HG02623 (cell line): Measurements from ENCODE around the gene RPGR.

Experiments
- ATAC-seq: cut with Tn5 transposase; IDR thresholded peaks from one replicate; pipeline ENCODE4 v1.9.1; 2021; ENCODE audit warnings: moderate library complexity; ENCODE audit not compliant: unreplicated experiment

RPGR gene

DNA sequence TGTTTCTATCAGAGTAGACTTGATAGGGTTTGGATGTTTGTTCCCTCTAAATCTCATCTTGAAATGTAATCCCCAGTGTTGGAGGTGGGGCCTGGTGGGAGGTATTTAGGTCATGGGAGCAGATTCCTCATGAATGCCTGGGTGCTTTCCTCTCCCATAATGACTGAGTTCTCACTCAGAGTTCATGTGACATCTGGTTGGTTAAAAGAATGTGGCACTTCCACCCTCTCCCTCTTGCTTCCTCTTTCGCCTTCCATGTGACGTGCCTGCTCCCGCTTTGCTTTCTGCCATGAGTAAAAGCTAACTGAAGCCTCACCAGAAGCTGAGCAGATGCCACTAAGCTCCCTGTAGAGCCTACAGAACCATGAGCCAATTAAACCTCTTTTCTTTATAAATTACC, 59.3 kb downstream of the RPGR start:
- ATAC-seq, result no peak

- no peak for ATAC-seq
These were observed 64.3 kb downstream of the RPGR start for GRCh38 chrX:38262715-38263620.

- ATAC-seq, result no peak
These were observed 67.1 kb downstream of the RPGR start for GRCh38 chrX:38260231-38260630.

DNA sequence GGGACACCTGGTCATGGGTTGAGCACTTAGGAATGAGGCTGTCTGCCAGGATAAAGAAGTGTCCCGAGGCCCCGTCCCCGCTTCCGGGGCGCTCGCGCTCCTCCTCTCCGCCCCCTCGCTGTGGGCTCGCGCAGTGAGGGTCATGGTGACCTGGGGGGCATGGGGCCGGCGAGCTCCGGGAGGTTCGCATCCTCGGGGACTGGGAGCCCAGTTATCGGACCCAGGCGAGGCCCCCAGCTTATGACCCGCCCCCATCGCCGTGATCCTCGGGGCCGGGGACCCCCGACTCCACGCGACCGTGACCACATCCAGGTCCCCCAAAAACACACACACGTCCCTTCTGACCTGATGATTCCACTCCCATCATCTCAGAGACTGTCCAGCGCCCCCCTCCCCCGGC, 71.3 kb downstream of the RPGR start:
- no peak for ATAC-seq

- ATAC-seq, result no peak
These were observed 77.3 kb downstream of the RPGR start for GRCh38 chrX:38249965-38250364.

DNA sequence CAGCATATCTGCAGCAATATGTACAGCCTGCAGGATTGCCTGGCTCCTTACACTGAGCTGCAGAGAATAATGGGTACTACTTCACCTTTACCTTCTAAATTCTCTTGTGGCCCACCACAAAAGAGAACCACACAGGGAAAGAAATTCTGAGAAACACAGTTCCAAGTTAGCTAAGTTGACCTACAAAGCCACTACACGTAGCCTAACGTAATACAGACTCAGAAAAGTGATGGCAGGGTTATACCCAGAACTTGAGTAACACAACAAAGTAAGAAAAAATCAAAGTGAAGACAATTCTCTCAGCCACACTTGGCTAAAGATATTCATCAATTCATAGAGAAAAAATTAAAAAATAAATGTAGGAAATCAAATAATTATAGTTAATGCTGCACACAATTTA, 80.3 kb downstream of the RPGR start:
- no peak for ATAC-seq

GRCh38 chrX:38240541-38240940, 86.8 kb downstream of the RPGR start:
- no peak for ATAC-seq

DNA sequence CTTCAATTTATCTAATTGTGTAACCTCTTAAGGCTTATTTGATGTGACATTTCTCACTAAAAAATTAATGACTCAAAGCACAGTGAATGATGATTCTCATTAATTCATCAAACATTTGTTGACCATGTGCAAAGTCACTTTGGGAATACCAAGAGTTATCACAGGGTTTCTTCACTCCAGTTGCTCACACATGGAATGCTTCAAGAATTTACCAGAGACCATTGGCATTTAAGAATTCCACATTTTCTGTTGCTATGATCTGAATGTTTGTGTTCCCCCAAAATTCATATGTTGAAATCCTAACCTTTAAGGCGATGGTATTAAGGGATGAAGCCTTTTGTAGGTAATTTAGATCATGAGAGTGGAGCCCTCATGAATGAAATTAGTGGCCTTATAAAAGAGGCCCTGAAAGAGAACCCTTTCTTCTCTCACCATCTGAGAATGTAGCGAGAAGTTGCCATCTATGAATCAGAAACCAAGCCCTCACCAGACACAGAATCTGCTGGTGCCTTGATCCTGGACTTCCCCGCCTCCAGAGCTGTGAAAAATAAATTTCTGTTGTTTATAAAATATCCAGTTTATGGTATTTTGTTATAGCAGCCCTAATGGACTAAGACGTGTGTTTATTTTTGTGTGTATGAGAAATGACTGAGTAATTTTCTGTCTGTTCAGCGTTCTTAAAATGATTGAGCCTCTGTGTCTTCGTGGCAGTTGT, 90.3 kb downstream of the RPGR start:
- no peak for ATAC-seq

GRCh38 chrX:38233891-38234667, 93.2 kb downstream of the RPGR start:
- no peak for ATAC-seq

DNA sequence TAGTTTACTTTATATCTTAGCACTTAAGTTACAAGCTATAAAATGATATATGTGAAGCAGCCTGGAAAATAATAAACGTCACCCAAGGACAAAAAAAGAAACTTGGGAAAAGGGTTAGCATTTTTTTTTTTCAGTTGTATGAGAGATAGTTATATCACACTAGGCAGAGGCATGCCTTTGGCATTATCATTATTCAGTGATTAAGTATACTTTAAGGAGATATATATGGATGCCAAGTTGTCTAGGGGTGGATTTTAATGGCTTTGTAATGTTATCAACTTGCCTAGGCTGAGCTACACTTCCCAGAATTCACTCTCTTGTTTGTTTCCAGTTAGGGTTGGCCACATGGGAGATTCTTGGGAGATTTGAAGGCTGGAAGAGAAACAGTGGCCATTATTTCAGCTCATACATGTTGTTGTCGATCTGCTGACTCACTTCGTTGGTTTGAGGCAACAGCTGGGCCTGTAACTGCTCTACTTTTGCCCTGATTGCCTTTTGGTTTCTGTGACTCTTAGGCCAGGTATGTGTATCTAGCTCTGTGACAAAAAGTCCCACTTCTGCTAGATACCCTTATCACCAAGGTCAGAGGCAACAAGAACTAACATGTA, 95.1 kb downstream of the RPGR start:
- ATAC-seq, result no peak

- no peak for ATAC-seq
These were observed 102.2 kb downstream of the RPGR start for GRCh38 chrX:38225093-38225492.

GRCh38 chrX:38224160-38224559, 103.1 kb downstream of the RPGR start:
- ATAC-seq, result no peak

DNA sequence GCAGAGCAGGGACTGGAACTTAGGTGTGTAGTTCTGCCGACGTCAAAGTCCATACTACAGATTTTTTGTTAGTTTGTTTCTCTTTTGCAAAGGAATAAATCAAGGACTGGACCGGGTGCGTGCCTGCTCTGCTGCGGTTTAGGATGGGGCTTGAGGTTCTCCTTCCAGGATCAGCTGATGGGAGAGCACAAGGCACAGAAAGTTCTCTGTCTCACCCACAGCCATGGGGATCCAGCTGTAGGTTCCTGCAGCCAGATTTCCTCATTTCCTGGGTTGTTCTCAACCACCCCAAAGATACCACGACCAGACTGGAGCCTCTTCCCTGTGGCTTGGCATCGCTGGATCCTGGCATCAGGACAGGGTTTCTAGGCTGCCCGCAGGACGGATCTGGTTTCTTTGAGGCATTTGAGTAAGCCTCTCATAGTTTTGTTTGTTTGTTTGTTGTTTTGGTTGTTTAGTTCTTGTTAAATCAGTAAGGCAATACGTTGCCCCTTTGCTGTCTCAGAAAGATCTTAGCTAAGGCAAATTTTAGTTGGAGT, 105.8 kb downstream of the RPGR start:
- ATAC-seq, result no peak

- no peak for ATAC-seq
These were observed 106.6 kb downstream of the RPGR start, which contains the start of gene SRPX for GRCh38 chrX:38220415-38221390. Gene SRPX, minus strand, starts transcription at chrX:38220871. Its CDS starts 79 bp downstream, at chrX:38220792.

DNA sequence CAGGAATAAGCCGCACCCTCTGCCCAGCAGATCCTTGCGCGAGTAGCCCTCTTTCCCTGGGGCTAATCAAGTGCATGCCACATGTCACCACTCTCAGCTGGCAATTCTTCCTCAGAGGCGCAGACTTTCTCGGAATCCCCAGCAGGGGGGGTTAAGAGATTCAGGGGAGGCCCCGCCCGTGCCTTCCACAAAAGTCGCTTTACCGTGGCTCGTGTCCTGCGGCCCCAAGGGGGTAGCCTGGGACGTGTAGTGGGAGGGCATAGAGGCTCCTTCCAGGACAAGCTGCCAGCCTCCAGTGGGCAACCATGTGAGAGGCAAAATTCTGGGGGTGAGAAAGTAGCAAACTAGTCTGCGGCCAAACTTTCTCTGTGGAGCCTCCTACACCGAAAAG, 107.3 kb downstream of the RPGR start:
- ATAC-seq, result no peak
